HCT116 (cell line): ENCODE measurements around the gene KRTAP10-7. TPM values are rescaled to one million over a fixed set of nuclear protein-coding genes. Genes with fewer than 3 reads are reported as not detected.

ENCODE experiments used
- ATAC-seq: fragments of 200-7000 bp; cut with Tn5 transposase; 2 replicates; pipeline ENCODE4 v1.9.1; 2020; ENCODE audit warnings: mild to moderate bottlenecking, moderate library complexity
- BruUV-seq: library from RNA; stranded (reverse); fragments of 400-500 nt; replicated peaks from 2 replicates; lab custom pipeline; 2021; lab: Mats Ljungman, UMichigan
- CTCF ChIA-PET: fragments of 300-600 bp; sonication (Branson Sonifier 250); formaldehyde crosslinking; loops from one replicate; lab custom pipeline; 2021; ENCODE audit warnings: antibody characterized with exemption; lab: Charles Lee
- POLR2A ChIA-PET: fragments of 300-600, 350-600 bp; sonication (Branson Sonifier 250); formaldehyde crosslinking; loops from one replicate; lab custom pipeline; 2021; ENCODE audit warnings: antibody characterized with exemption; lab: Charles Lee
- RAD21 ChIA-PET, 2 experiments: fragments of 300-600 bp; sonication (Branson Sonifier 250); formaldehyde crosslinking; loops; one replicate each; lab custom pipeline; 2023; ENCODE audit warnings: low total read pairs in 2 of 2; ENCODE audit not compliant: uncharacterized antibody in 2 of 2, unreplicated experiment in 2 of 2, low non-redundant PET in 1 of 2; lab: Charles Lee
- DNase-seq: peaks from one replicate; pipeline ENCODE4 v3.0.0-alpha.2; 2010; ENCODE audit warnings: low read depth, low spot score
- H2AFZ ChIP-seq: fragments of 200-600 bp; shearing (Covaris generic), sonication (generic); 2 replicates; pipeline ENCODE4 v1.6.1; 2017; ENCODE audit warnings: low read depth, mixed run types, mixed read lengths, antibody characterized with exemption, low read length; ENCODE audit not compliant: poor library complexity, severe bottlenecking
- H3K27ac ChIP-seq: 2 replicates; pipeline ENCODE4 v1.5.1; 2012; ENCODE audit warnings: low read depth, low read length
- H3K27me3 ChIP-seq: fragments of 200-600 bp; sonication (generic); 2 replicates; pipeline ENCODE4 v1.6.1; 2016; ENCODE audit warnings: mixed run types, low read length, mixed read lengths; ENCODE audit not compliant: insufficient read depth
- H3K36me3 ChIP-seq, 2 experiments: fragments of 200-500 bp in 1 of 2; fragments of 200-600 bp in 1 of 2; sonication (Bioruptor generic) in 1 of 2; sonication (generic) in 1 of 2; 2 replicates each; pipeline versions ENCODE4 v1.5.1 to v1.6.1; 2014 to 2016; ENCODE audit warnings: low read length in 2 of 2, inconsistent platforms in 1 of 2, mixed read lengths in 1 of 2, mixed run types in 1 of 2; ENCODE audit not compliant: insufficient read depth in 2 of 2, control insufficient read depth in 1 of 2
- H3K4me1 ChIP-seq, 2 experiments: fragments of 200-600 bp in 1 of 2; sonication (generic) in 1 of 2; 2 replicates each; pipeline versions ENCODE4 v1.5.1 to v1.6.1; 2012 to 2017; ENCODE audit warnings: low read length in 2 of 2, inconsistent platforms in 1 of 2, mild to moderate bottlenecking in 1 of 2, mixed read lengths in 1 of 2, mixed run types in 1 of 2, moderate library complexity in 1 of 2; ENCODE audit not compliant: insufficient read depth in 2 of 2, control insufficient read depth in 1 of 2
- H3K4me2 ChIP-seq: fragments of 200-600 bp; sonication (generic); 2 replicates; pipeline ENCODE4 v1.6.1; 2017; ENCODE audit warnings: mixed run types, low read length, mixed read lengths
- H3K4me3 ChIP-seq, 2 experiments: fragments of 200-600 bp in 1 of 2; sonication (generic) in 1 of 2; replicated peaks in 1 of 2; 2 replicates each; pipeline ENCODE4 v1.5.1; 2011 to 2016; ENCODE audit warnings: low read length in 2 of 2, control low read depth in 1 of 2, low read depth in 1 of 2, mild to moderate bottlenecking in 1 of 2, mixed read lengths in 1 of 2, mixed run types in 1 of 2
- H3K79me2 ChIP-seq: fragments of 200-600 bp; sonication (generic); 2 replicates; pipeline ENCODE4 v1.6.1; 2017; ENCODE audit warnings: mild to moderate bottlenecking, mixed run types, low read length, moderate library complexity, mixed read lengths; ENCODE audit not compliant: insufficient read depth
- H3K9ac ChIP-seq: fragments of 200-600 bp; sonication (generic); 2 replicates; pipeline ENCODE4 v1.6.1; 2016; ENCODE audit warnings: low read length, mixed read lengths
- H3K9me2 ChIP-seq: fragments of 200-600 bp; sonication (generic), shearing (Covaris generic); 2 replicates; pipeline ENCODE4 v1.6.1; 2017; ENCODE audit warnings: mixed run types, mild to moderate bottlenecking, moderate library complexity; ENCODE audit not compliant: insufficient read depth
- H3K9me3 ChIP-seq, 2 experiments: fragments of 200-500 bp in 1 of 2; fragments of 200-600 bp in 1 of 2; sonication (Bioruptor generic) in 1 of 2; sonication (generic) in 1 of 2; 2 replicates each; pipeline ENCODE4 v1.6.1; 2014 to 2017; ENCODE audit warnings: low read length in 2 of 2, mixed read lengths in 2 of 2, inconsistent platforms in 1 of 2, low read depth in 1 of 2, mild to moderate bottlenecking in 1 of 2, mixed run types in 1 of 2, moderate library complexity in 1 of 2; ENCODE audit not compliant: control insufficient read depth in 1 of 2, insufficient read depth in 1 of 2
- H4K20me1 ChIP-seq: fragments of 200-600 bp; sonication (generic), shearing (Covaris generic); 2 replicates; pipeline ENCODE4 v1.6.1; 2017; ENCODE audit warnings: mixed run types, mild to moderate bottlenecking, moderate library complexity; ENCODE audit not compliant: insufficient read depth
- CEBPB ChIP-seq: IDR thresholded peaks from 2 replicates; pipeline ENCODE4 v1.6.1; 2012; ENCODE audit warnings: low read depth
- ELF1 ChIP-seq: IDR thresholded peaks from 2 replicates; pipeline ENCODE4 v1.6.1; 2012; ENCODE audit warnings: low read depth, borderline replicate concordance
- EZH2 ChIP-seq: fragments of 200-600 bp; sonication (generic); IDR thresholded peaks from 2 replicates; pipeline ENCODE4 v1.6.1; 2017; ENCODE audit warnings: antibody characterized with exemption, mixed run types
- FOSL1 ChIP-seq: IDR thresholded peaks from 2 replicates; pipeline ENCODE4 v1.6.1; 2012; ENCODE audit warnings: low read depth
- JUND ChIP-seq: IDR thresholded peaks from 2 replicates; pipeline ENCODE4 v1.6.1; 2012
- POLR2AphosphoS5 ChIP-seq: IDR thresholded peaks from 2 replicates; pipeline ENCODE4 v1.6.1; 2011; ENCODE audit warnings: mild to moderate bottlenecking, low read depth, low read length, moderate library complexity
- RAD21 ChIP-seq: IDR thresholded peaks from 2 replicates; pipeline ENCODE4 v1.6.1; 2012; ENCODE audit warnings: low read depth, mild to moderate bottlenecking
- SIN3A ChIP-seq: IDR thresholded peaks from 2 replicates; pipeline ENCODE4 v1.6.1; 2012; ENCODE audit warnings: low read depth
- SP1 ChIP-seq: IDR thresholded peaks from 2 replicates; pipeline ENCODE4 v1.6.1; 2012; ENCODE audit warnings: low read depth
- SRF ChIP-seq: IDR thresholded peaks from 2 replicates; pipeline ENCODE4 v1.6.1; 2012; ENCODE audit warnings: low read depth
- ZFX ChIP-seq: fragments of 450-650 bp; IDR thresholded peaks from 2 replicates; pipeline ENCODE4 v1.6.1; 2017
- ZNF274 ChIP-seq: fragments of 200-500 bp; sonication (Bioruptor generic); IDR thresholded peaks from 2 replicates; pipeline ENCODE4 v1.6.1; 2014; ENCODE audit warnings: mild to moderate bottlenecking, low read depth, low read length, inconsistent platforms
- intact Hi-C: fragments of 100-400 bp; cut with micrococcal nuclease; formaldehyde crosslinking; loops from 2 replicates; pipeline ENCODE4 v1.10.0; 2022
- total RNA-seq: library from RNA; stranded (reverse); gene quantifications from one replicate; pipeline ENCODE4 v1.2.1, GENCODE V29; 2021; ENCODE audit not compliant: unreplicated experiment
- TF ChIP-seq, protein P1 (sequence below), 3 experiments: fragments of 200-600 bp in 1 of 3; sonication (generic) in 1 of 3; IDR thresholded peaks in 2 of 3; conservative IDR thresholded peaks in 1 of 3; 2 replicates each; pipeline ENCODE4 v1.5.1; 2012 to 2017; ENCODE audit warnings: low read depth in 2 of 3, low read length in 2 of 3, antibody characterized with exemption in 1 of 3, borderline replicate concordance in 1 of 3, control low read depth in 1 of 3, mild to moderate bottlenecking in 1 of 3, mixed read lengths in 1 of 3, mixed run types in 1 of 3, moderate library complexity in 1 of 3; ENCODE audit not compliant: insufficient read depth in 1 of 3

The KRTAP10-7 gene
- total RNA-seq, 1 experiment from 2014 or later, result not detected

DNA sequence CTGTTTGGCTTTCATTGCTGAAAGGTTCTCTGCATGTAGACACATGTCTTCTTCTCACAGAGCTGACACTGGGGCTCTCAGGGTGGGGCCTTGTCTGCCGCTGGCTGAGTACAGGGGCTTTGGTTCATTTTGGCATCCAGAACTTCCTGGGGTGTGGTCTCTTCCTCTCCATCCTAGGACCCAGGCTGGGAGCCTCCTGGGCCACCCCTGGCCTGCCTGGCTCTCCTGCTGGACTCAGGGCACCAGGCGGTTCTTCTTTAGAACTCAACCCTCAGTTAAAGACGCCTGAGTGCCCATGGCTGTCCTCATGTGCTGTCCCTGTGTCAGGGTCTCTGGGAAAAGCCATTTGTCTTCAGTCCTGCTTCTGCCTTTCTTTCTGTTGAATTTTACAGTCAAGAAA, 14.5 kb upstream of the KRTAP10-7 start:
- Histone ChIP-seq H3K4me1 (no peaks in the 10 kb centered on the region), H3K27me3 (peaks cover 25% of the 10 kb centered on the region), H4K20me1 (no peaks in the 10 kb centered on the region), H3K4me2 (no peak overlapping the region), H3K27ac (no peak overlapping the region), H2AFZ (no peak overlapping the region), H3K4me3 (no peak overlapping the region), H3K79me2 (no peaks in the 10 kb centered on the region), H3K9ac (no peak overlapping the region), H3K9me2 (no peaks in the 10 kb centered on the region), H3K9me3 (no peaks in the 10 kb centered on the region), H3K36me3 (no peaks in the 10 kb centered on the region)
- DNase-seq (no peak), ATAC-seq (no peak)
- ChIA-PET POLR2A (no interaction called here), CTCF (no interaction called here), RAD21 (no interaction called here)
- intact Hi-C loops, result no loop called here
- TF ChIP-seq, protein P1, sequence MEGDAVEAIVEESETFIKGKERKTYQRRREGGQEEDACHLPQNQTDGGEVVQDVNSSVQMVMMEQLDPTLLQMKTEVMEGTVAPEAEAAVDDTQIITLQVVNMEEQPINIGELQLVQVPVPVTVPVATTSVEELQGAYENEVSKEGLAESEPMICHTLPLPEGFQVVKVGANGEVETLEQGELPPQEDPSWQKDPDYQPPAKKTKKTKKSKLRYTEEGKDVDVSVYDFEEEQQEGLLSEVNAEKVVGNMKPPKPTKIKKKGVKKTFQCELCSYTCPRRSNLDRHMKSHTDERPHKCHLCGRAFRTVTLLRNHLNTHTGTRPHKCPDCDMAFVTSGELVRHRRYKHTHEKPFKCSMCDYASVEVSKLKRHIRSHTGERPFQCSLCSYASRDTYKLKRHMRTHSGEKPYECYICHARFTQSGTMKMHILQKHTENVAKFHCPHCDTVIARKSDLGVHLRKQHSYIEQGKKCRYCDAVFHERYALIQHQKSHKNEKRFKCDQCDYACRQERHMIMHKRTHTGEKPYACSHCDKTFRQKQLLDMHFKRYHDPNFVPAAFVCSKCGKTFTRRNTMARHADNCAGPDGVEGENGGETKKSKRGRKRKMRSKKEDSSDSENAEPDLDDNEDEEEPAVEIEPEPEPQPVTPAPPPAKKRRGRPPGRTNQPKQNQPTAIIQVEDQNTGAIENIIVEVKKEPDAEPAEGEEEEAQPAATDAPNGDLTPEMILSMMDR (IDR thresholded peaks at IDR 0.05 in 2 of 3, conservative IDR thresholded peaks at IDR 0.05 in 1 of 3; ENCODE audit: borderline replicate concordance in 1 of 3, insufficient read depth in 1 of 3, low read depth in 2 of 3, low read length in 2 of 3), result no peak
- no peak for TF ChIP-seq FOSL1
- TF ChIP-seq ELF1, result no peak
- TF ChIP-seq SRF, result no peak
- no peak for TF ChIP-seq JUND
- TF ChIP-seq ZNF274, result no peak
- TF ChIP-seq SP1, result no peak
- no TSS peak for BruUV-seq

DNA sequence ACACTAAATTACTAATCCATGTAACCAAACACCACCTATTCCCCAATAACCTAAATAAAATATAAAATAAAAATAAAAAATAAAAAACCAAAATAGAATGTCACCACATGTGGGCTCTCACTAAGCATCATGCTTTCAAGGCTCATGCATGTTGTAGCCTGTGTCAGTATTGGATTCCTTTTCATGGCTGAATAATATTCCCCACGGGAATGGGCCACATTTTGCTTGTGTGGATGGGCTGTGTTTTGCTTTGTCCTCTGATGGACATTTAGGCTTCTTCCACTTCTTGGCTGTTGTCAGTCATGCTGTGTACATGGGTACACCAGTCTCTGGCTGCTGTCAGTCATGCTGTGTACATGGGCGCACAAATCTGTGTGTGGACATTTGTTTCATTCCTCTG, 11.3 kb upstream of the KRTAP10-7 start:
- DNase-seq, result no peak
- intact Hi-C loops, result no loop called here
- no peak overlapping the region for H2AFZ ChIP-seq
- H3K4me2 ChIP-seq, result no peak overlapping the region
- ChIA-PET CTCF (no interaction called here), RAD21 (no interaction called here), POLR2A (no interaction called here)
- no peaks in the 10 kb centered on the region for H3K36me3 ChIP-seq
- H3K79me2 ChIP-seq, result no peaks in the 10 kb centered on the region
- H3K4me3 ChIP-seq, result no peak overlapping the region
- H4K20me1 ChIP-seq, result no peaks in the 10 kb centered on the region
- H3K27ac ChIP-seq, result no peak overlapping the region
- no peak for ATAC-seq
- no peaks in the 10 kb centered on the region for H3K4me1 ChIP-seq
- peaks cover 23% of the 10 kb centered on the region for H3K27me3 ChIP-seq
- H3K9me3 ChIP-seq, result no peaks in the 10 kb centered on the region
- no peak overlapping the region for H3K9ac ChIP-seq
- H3K9me2 ChIP-seq, result no peaks in the 10 kb centered on the region
- no peak for TF ChIP-seq ZFX
- TF ChIP-seq SP1, result no peak
- TF ChIP-seq SRF, result no peak
- TF ChIP-seq POLR2AphosphoS5, result no peak
- no peak for TF ChIP-seq RAD21
- TF ChIP-seq JUND, result no peak
- TF ChIP-seq, protein P1 (IDR thresholded peaks at IDR 0.05 in 2 of 3, conservative IDR thresholded peaks at IDR 0.05 in 1 of 3; ENCODE audit: borderline replicate concordance in 1 of 3, insufficient read depth in 1 of 3, low read depth in 2 of 3, low read length in 2 of 3), result no peak
- no peak for TF ChIP-seq EZH2
- no peak for TF ChIP-seq CEBPB
- TF ChIP-seq SIN3A, result no peak
- BruUV-seq, result no TSS peak
